Spleen (tissue), 7 donors: ENCODE data around the gene PTCD3.

Source experiments
- POLR2A ChIP-seq, 3 donors: fragments of 450-650 bp; IDR thresholded peaks; one replicate each; pipeline ENCODE4 v1.5.1; 2017; ENCODE audit warnings: antibody characterized with exemption in 3 of 3, mild to moderate bottlenecking in 1 of 3
- TF ChIP-seq, protein P1 (sequence below), 11 experiments: fragments of 200-600 bp in 7 of 11; fragments of 450-650 bp in 4 of 11; sonication (generic) in 4 of 11; IDR thresholded peaks in 8 of 11; conservative IDR thresholded peaks in 3 of 11; 1 replicate in 7 of 11; 2 replicates in 4 of 11; pipeline versions ENCODE4 v1.4.0 to v1.8.0; 2016 to 2021; ENCODE audit warnings: antibody characterized with exemption in 11 of 11, inconsistent platforms in 4 of 11, mild to moderate bottlenecking in 1 of 11
- donor health status: DM: no; HTN: no; CAD: no; lungs with moderate emphysema.
- donor health status: DM: no; HTN: no; CAD: no.
- donor health status: DM: no; HTN: no; CAD: no.

DNA sequence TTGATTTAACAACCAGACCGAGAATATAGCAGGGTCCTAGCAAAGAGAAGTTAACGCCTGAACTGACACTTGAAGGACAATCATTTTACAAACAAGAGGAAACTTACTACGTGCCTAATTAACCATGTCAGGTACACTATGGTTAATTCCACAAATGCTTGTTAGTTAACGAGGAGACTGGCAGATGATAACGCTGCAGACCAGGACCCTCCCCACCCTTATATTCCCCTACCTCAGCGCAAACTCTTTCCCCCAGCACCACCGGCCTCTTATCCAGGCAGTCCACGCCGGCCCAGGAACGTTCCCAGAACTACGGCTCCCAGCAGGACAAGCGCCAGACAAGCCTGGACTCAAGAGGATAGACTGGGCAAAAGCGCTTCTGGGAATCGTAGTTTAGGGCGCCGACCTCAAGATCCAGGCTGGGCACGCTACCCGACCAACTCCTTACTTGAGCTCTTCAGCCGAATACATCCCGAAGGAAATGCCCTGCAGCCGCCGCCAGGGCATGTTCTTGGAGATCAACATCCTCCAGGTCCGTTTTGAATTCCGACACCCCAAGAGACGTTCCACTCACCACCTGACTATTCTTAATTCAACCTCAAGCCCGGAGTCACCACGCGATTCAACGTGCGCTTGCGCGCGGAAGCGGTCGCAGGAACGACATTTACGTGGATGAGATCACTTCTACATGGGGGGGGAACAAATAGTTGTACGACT, 625 bp upstream of the PTCD3 start, which contains the start of gene POLR1A:
- TF ChIP-seq, protein P1, sequence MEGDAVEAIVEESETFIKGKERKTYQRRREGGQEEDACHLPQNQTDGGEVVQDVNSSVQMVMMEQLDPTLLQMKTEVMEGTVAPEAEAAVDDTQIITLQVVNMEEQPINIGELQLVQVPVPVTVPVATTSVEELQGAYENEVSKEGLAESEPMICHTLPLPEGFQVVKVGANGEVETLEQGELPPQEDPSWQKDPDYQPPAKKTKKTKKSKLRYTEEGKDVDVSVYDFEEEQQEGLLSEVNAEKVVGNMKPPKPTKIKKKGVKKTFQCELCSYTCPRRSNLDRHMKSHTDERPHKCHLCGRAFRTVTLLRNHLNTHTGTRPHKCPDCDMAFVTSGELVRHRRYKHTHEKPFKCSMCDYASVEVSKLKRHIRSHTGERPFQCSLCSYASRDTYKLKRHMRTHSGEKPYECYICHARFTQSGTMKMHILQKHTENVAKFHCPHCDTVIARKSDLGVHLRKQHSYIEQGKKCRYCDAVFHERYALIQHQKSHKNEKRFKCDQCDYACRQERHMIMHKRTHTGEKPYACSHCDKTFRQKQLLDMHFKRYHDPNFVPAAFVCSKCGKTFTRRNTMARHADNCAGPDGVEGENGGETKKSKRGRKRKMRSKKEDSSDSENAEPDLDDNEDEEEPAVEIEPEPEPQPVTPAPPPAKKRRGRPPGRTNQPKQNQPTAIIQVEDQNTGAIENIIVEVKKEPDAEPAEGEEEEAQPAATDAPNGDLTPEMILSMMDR (IDR thresholded peaks at IDR 0.05 in 8 of 11, conservative IDR thresholded peaks at IDR 0.05 in 3 of 11), result no peak
- TF ChIP-seq POLR2A (IDR thresholded peaks at IDR 0.05), result no peak
